ENCODE measurements around the gene SMAD4.

- TF ChIP-seq CTCF (IDR thresholded peaks at IDR 0.05; ENCODE audit: borderline replicate concordance, extremely low read depth, low read length, poor library complexity, severe bottlenecking) (no peak), EZH2 (IDR thresholded peaks at IDR 0.05; ENCODE audit: borderline replicate concordance, low read depth, low read length, severe bottlenecking) (no peak)
Observed at GRCh38 chr18:51029694-51030536, at the start of gene SMAD4.
